NCI-H1436 (cell line): ENCODE measurements around the gene LHX5.

Experiments
- DNase-seq: peaks from one replicate; lab custom pipeline; 2025; lab: John Stamatoyannopoulos, UW

The LHX5 gene

DNA sequence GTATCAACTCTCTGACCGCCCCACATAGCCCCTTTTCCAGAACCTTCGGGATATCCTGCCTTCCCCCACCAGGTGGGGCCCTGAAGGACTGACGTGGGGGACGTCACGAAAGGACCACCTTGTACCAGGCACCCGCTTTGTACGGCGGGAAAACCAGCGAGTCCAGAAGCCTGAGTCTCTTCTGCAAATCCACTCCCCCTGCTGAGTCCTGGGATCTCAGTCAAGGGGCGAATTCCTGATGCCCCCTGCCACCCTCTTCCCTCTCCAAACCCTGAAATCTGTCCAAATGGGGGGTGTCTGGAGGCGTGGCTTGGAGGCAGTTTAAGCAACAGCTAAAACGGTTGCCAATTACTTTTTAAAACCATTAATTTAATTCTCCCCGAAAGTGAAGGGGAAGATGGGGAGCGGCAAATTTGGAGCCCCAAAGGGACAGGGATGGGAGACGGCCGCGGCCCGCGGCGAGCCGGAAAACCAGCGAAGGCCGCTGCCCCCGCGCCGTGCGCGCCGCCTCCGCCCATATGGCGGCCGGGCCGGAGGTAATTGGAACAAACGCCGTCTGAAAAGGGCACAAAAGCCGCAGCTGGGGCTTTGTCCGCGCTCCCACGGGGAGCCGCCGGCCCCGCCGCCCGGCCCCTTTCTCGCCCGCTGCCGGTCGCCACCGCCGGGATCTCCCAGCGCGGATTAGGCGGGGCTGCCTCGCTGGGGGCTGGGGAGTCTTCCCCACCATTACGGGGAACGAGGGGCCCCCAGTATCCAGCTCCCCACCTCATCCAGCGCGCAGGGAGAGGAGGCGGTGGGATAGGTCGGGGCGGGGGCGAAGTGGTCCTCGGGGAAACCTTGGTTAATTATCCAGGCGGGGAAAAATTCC lies 6.6 kb downstream of the LHX5 start:
- DNase-seq: no peak

DNA sequence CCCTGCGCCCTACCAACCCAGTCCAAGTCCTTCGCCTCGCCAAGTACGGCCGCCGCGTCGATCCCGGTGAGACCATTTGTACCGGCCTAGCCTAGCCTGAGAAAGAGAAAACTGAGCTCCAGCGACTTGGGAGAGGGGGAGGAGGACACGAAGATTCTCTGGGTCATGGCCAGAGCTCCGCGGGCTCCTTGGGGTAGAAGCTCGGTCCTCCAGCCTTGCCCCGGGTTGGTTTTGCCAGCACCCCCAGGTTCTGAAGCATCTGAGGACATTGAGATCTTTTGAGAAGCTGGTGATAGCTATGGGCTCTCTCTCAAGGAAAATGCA lies 7.3 kb downstream of the LHX5 start:
- no peak for DNase-seq

DNA sequence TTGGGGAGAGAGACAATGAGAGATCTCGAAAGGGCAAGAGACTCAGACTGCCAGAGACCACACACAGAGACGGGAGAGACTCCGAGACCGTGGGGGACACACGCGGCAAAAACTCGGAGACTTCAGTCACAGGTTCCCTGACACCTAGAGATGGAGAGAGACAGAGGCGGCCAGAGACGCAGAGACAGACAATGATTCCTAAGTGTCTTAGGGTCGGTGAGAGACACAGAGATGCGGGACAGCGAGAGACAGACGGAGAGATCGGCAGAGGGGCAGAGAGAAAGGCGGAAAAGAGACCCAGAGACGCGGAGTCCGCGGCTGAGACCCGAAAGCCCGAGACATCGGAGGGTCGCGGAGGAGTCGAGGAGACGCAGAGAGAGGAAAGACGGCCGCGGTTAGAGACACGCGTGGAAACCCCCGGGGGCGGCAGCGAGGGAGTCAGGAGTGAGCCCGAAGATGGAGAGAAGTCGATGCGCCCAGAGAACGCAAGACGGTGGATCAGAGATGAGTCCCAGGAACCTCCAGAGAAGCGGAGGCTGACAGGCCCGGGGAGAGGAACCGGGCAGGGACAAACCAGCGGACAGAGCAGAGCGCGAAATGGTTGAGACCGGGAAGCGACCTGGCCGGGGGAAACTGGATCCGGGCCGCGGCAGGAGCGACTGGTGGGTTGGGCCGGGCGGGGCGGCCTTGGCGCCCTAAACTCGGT lies 7.8 kb downstream of the LHX5 start:
- no peak for DNase-seq

DNA sequence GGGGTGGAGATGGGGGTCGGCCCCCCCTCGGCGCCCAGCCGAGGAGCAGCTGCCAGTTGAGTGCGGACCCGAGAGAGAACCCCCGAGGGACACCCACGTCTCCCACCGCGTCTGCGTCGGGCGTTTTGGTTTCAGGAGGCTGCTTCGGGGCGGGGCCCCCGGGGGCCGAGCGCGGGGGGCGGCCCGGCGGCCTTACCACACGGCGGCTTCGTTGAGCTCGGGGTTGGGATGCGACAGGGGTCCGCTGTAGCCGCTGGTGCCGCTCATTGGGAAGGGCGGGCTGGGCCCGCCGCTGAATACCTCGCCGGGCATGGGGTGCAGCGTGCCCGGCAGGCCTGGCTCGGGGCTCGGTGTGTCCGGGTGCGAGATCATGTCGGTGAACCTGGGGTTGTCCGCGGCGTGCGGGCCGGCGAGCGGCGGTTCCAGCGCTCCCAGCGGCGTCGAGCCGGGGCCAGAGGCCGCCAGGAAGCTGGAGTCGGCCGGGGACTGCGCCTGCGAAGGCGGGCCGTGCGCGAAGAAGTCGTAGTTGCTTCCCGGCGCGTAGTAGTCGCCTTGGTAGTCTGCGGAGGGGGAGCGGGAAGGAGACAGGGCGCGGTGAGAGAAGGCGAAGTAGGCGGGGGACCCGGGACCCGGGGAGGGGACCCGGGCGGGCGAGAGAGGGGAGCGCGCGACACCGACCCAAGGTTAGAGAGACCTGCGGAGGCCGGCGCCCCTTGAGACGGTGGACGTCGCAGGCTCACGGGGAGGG lies 8.5 kb downstream of the LHX5 start:
- DNase-seq: no peak

DNA sequence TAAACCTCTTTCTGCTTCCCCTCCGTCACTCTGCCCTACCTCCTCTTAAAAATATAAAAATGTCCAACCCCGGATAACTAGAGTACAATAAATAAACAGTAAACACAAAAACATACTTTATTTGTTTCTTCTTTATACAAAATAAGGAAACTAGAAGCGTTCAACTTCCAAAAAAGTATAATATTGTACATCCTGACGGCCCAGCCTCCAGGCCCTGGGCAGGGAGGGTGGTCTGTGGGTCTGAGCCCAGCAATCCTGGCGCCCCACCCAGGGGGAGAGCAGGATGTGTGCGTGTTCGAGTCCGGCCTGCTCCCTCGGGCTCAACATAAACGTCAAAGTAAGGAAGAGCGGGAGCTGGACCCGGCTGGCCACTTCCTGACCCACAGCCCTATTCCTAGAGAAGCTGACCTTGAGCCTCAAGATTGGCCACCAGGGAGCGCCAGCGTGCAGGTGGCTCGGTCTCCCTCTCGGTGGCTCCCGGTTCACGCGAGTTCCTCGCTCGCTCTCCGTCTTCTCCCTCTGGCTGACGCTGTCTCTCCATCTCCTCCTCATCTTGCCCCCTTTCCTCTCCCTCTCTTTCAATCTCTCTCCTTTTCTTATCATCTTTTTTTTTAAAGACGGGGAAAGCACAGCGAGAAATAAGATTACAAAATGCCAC lies 9.4 kb downstream of the LHX5 start:
- peak; percentile 74 for DNase-seq

DNA sequence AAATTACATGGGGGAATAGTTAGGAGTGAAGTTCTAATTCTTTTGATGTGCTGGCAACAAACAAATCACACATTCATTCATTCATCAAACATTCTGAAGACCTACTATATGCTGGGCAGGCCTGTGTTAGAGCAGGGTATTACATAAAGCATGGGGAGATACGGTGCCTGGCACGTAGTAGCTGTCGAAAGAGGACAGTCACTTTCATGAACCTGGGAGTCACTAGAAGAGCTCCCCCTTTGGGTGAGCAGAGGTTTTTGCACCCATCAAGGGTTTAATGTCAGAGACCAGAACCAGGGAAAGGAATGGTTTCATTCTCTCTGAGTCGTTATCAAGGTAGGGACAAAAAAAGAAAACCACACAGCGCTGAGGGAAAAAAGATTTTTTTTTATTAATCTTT lies 10.0 kb downstream of the LHX5 start:
- no peak for DNase-seq

DNA sequence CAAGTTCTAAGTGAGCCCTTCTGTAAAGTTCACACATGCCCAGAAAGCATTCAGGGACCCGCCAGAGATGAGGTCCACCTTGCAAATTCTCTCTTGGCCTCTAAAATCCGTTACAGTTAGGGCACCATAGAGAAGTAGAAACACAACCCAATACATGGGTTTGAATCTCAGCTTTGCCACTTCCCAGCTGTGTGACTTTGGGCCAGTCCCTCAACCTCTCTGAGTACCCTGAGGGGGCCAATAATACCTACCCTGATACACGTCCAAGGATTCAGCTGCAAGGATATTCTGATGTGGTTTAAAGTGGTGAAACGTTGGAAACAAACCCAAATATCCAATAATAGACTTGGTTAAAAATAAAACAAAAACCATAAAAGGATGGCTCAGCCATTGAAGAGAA lies 11.7 kb downstream of the LHX5 start:
- no peak for DNase-seq

DNA sequence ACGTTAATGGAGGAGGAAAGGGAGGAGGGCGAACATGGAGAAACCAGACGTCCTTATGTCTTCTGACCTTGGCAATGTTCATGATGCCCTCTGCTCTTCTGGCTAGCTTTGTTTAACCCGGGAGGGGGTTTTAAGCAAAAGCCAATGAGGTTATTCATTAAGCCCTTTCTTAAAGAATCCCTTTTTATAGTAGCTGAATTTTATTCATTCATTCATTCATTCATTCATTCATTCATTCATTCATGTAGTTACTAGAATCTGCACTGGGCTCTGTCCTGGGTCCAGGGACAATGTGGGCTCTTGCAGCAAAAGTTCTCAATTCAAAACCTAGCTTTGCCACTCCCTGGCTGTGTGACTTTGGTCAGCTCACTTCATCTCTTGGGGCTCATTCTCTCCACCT lies 14.0 kb downstream of the LHX5 start:
- DNase-seq: no peak

DNA sequence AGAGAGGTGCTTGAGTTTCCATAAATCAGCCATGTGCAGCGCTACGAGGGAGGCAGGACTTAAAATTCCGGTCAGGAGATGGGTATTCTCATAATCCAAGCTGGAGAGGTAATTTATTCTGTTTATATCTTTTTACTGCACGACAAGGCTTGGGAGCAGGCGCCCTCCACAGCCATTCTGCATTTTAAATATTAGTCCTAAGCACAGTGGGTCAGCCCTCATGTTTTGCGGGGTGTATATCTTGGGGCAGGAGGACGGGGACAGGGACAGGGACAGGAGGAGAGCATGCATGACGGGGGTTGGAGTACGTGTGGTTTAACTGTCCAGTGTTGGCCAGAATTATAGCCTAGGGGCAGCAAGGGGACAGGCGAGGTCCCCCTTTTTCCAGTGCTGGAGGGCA lies 14.5 kb downstream of the LHX5 start:
- no peak for DNase-seq

DNA sequence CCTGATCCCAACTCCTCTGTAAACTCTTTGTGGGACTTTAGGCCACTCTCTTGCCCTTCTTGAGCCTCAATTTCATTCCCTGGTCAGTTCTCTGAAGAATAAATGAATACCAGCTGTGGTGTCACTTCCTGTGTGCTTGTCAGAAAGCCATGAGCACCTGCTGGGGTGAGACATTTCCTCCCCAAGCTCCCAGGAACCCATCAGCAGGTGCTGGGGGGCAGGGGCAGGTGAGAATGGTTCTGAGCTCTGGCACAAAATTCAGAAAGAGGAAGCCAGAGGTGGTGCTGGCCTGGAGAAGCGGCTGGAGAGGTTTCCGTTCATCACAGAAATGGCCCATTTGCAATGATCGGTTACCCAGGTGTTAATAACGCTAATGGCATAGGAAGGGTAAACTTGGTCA lies 14.9 kb downstream of the LHX5 start:
- DNase-seq: no peak

DNA sequence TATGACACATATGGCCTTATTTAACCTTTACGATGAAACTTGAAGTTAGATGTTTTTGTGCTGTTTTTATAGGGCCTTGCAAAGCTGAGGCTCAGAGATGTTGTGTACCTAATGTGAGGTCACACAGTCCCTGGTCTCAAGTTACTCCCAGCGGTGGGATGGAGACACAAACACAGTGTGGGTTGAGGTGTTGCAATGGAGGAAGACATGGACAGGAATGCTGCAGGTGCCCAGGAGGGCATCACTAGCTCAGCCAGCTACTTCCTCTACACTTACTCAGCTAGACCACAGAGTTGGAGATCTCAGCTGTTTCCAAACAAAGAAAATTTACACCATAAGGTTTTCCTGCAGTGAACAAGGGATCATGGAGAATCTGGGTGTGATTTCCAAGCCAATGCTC lies 15.5 kb downstream of the LHX5 start:
- no peak for DNase-seq

DNA sequence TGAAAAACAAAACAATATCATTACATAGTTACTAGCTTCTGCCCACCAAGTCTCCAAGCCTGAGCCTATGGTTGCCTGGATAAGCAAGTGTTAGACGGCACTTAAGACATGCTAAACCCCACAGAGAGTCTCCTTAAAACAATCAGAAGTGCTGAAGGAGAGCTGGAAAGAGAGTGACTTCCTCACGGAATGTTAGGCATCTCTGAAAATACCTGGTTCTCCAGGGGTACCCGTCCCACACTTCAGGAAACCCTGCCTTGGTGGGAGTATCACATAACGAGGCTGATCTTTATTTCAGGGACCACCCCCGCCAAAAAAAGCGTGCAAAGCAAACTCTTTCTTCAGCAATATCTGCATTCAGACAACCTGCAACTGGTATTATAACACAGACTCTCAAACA lies 18.3 kb downstream of the LHX5 start:
- DNase-seq: no peak

DNA sequence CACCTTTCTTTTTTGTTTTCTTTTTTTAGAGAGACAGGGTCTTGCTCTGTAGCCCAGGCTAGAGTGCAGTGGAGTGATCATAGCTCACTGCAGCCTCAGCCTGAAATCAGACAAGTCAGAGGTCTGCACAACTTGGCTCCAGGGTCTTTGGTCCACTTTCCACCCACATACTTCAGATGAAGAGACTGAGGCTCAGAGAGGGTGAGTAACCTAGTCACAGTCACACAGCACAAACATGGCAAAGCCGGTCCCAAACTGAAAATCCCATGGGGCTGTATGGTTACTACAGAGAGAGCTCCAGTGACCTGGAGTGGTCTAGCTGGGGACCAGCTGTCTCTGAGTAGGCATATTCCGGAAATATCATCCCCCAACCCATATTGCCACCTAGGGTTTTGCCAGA lies 19.2 kb downstream of the LHX5 start:
- DNase-seq: no peak

DNA sequence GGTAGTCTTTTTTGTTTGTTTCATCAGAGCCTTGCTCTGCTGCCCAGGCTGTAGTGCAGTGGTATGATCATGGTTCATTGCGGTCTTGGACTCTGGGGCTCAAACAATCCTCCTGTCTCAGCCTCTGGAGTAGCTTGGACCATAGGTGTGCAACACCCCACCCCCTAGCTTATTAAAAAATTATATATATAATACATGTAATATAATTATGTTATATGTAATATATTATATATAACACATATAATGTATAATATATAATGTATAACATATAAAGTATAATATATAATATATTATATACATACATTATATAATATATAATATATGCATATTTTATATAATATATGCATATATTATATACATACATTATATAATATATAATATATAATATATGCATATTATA lies 21.8 kb downstream of the LHX5 start:
- no peak for DNase-seq

DNA sequence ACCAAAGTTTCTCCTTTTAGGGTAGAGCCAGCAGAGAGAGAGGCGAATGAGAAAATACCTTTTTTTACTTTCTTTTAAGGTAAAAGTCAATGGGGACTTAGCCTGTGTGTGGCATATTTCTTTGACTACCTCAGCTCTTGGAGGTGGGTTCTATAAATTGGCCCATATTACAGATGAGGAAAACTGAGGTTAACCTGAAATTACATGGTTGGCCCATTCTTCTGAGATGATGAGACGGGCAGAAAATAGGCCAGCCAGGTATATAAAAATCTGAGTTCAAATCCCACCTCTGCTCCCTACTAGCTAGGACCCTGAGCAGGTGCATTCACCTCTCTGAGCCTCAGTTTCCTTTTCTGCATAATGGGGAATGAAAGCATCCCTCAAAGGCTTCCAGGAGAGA lies 22.4 kb downstream of the LHX5 start:
- no peak for DNase-seq

DNA sequence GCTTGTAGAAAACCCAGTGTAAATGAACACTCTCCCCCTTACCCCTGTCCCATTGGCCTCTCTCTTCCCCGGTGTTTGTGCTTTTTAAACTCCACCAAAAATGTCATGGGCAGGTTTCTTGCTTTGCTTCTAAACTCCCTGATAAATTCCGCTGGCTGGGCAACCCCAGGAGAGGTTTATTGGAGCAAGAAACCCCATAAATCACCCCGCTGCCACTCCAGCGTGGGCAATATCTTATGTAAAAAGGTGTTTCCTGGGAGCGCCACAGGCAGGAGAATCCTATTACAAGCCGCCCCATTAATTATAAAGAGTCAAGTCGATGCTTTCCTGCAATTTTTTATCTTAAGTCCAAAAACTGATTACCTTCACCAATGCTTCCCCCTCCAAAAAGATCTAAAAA lies 22.8 kb downstream of the LHX5 start:
- no peak for DNase-seq

DNA sequence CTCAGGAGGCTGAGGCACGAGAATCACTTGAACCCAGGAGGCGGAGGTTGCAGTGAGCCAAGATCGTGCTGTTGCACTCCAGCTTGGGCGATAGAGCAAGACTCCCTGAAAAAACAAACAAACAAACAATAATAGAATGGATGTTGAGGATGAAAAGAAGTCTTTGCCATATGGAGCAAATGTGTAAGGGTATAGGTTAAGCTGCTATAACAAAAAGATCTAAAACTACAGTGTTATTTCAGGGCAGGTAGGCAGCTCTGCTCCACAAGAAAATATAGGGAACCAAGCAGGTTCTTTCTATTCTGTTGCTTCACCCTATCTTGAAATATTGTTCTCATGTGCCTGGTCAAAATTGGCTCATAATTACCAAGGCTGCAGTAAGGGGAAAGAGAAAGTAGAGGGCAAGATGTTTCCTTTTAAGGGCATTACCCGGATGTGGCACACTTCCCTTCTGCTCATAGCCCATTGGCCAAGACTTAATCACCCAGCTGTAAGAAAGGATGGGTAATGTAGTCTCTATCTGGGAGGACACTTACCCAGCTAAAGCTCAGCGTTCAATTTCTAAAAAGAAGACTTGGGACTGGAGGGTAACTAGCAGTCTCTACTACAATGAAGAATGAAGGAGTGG lies 26.0 kb downstream of the LHX5 start:
- DNase-seq: no peak

DNA sequence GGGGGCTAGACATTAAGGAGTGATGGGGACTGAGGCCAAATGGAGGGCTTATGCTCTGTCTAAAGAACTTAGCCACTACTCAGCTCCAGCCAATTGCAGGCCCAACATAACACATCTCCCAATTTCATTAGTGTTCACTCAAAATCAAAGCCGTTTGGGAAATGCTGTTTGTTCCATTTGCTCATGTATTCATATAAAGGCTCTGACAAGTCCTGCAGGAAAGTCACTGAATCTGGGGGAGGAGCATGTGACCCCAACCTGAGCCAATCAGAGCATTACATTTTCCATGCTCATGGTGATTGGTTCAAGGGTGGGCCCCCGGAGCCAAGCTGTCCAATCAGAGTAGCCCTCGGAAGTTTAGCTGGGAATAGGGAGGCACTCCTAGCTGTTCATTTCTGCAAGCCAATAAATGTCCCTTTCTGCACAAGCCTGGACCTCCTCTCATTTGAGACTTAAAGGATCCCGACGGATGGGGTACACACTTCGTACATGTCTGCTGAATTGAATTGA lies 28.6 kb downstream of the LHX5 start:
- DNase-seq: no peak

DNA sequence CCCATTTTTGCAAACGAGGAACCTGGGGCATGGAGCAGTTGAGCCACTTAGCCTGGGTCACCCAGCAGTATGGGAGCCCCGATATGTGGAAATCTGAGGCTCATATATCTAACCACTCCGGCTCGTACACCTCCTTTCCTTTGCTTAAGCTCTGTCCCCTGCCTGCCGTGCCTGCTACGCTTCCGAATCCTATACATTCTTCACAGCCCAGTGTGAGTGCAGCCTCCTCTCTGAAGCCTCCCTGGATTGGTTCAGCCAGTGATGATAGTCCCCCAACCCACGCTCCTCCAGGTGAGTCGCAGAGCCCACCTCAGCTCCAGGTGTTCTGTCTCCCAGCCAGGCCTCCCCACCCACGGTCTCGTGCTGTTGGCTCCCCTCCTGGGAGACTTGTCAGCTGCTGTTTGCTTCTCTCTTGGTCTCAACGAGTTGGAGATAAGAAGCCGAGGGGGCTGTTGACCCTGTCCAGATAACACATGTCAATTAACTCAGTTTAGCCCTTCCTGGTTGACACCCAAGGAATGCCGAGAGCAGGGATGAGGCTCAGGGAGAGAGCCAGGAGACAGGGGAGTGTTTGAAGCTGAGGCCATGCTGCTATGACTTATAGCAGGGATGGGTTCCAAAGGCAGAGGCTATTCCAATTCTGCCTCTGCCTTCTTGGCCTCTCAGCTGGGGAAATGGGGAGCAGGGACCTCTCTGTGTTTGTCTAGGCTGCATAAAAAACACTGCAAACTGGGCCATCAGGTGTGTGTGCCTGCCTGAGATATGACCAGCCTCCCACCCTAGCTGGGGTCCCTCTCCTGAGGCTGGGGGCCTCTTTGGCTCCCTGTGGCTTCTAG lies 30.5 kb downstream of the LHX5 start:
- no peak for DNase-seq

DNA sequence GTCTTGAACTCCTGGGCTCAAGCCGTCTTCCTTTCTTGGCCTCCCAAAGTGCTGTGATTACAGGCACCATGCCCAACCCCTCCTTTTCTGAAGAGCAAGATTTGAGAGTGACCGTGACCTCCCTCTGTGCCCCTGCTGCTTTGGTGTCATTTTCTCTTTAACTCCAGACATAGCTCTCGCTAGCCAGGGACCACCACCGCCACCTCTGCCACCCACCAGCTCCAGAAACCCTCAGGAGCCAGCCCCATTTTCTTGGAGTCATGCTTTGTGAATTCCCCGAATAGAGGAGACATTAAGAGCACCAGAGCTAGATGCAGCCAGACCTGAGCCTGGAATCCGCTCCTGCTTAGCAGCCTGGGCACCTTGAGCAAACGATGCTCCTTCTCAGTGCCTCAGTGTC lies 31.3 kb downstream of the LHX5 start:
- DNase-seq: no peak

DNA sequence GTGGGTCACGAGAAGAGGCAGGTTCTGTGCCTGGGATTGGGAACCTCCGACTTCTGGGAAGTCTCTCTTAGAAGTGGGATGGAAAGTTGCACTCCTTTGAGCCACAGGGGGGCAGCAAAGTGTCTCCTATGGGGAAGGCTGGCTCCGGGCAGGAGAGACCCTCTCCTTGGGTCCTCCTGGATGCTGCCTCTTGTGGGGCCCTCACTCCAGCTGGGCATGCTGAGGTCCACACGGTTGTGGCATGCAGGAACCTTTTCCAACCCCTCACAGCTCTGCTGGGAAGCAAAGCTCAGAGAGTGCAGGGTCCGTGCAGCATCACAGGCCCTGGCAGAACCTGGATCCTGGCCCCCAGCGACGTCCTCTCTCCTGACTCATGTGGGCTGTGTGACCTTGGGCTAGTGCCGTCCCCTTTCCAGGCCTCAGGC lies 32.1 kb downstream of the LHX5 start:
- DNase-seq: peak; percentile 49
